Measurements from ENCODE around the gene S100A10.

The S100A10 gene

GRCh38 chr1:151993734-151994496, at the start of gene S100A10:
TSS of gene S100A10 (minus strand) at chr1:151993859. CDS start at chr1:151986230, 7,629 bp downstream.
- no peak for DNase-seq

GRCh38 chr1:152042030-152042429, 48.4 kb upstream of the S100A10 start:
- no peak for DNase-seq

- no peak for DNase-seq
Measured at GRCh38 chr1:152039886-152040285, 46.2 kb upstream of the S100A10 start.

GRCh38 chr1:152039461-152039860, 45.8 kb upstream of the S100A10 start:
- no peak for DNase-seq

- no peak for DNase-seq
Measured at GRCh38 chr1:152038871-152039270, 45.2 kb upstream of the S100A10 start.

GRCh38 chr1:152036267-152037216, 42.9 kb upstream of the S100A10 start, which contains the start of gene S100A11:
TSS of gene S100A11 (minus strand) at chr1:152037004. CDS start at chr1:152036915, 89 bp downstream.
- no peak for DNase-seq

GRCh38 chr1:152035539-152036266, 42.0 kb upstream of the S100A10 start:
- no peak for DNase-seq

- DNase-seq: peak; percentile 18 to 45
Measured at GRCh38 chr1:152034654-152035538, 41.2 kb upstream of the S100A10 start.

- no peak for DNase-seq
Measured at GRCh38 chr1:152034324-152034653, 40.6 kb upstream of the S100A10 start.

- DNase-seq: no peak
Measured at GRCh38 chr1:152029929-152030211, 36.2 kb upstream of the S100A10 start.

- DNase-seq: no peak
Measured at GRCh38 chr1:152029144-152029928, 35.7 kb upstream of the S100A10 start.

- no peak for DNase-seq
Measured at GRCh38 chr1:152026895-152027294, 33.2 kb upstream of the S100A10 start.

GRCh38 chr1:152024223-152024622, 30.6 kb upstream of the S100A10 start:
- no peak for DNase-seq

- DNase-seq: no peak
Measured at GRCh38 chr1:152023221-152023620, 29.6 kb upstream of the S100A10 start.

GRCh38 chr1:152022474-152022873, 28.8 kb upstream of the S100A10 start:
- no peak for DNase-seq

GRCh38 chr1:152021569-152021968, 27.9 kb upstream of the S100A10 start:
- DNase-seq: no peak

- DNase-seq: no peak
Measured at GRCh38 chr1:152020849-152021248, 27.2 kb upstream of the S100A10 start.

GRCh38 chr1:152018537-152018936, 24.9 kb upstream of the S100A10 start:
- DNase-seq: no peak

- DNase-seq: no peak
Measured at GRCh38 chr1:152015766-152016165, 22.1 kb upstream of the S100A10 start.

GRCh38 chr1:152014943-152015342, 21.3 kb upstream of the S100A10 start:
- no peak for DNase-seq

GRCh38 chr1:152013664-152014237, 20.1 kb upstream of the S100A10 start:
- DNase-seq: peak in 1 of 2 experiments; percentile 26
